K562 (cell line): ENCODE measurements around the gene TNPO3. TPM values are rescaled to one million over a fixed set of nuclear protein-coding genes. Genes with fewer than 3 reads are reported as not detected.

Experiments used
- ATAC-seq: fragments of 200-7000 bp; cut with Tn5 transposase; 3 replicates; pipeline ENCODE4 v1.9.1; 2020; ENCODE audit warnings: moderate library complexity
- BruUV-seq: library from RNA; stranded (reverse); fragments of 400-500 nt; replicated peaks from 2 replicates; lab custom pipeline; 2021; lab: Mats Ljungman, UMichigan
- CTCF ChIA-PET: fragments of 300-600 bp; formaldehyde crosslinking; extraction: SDS; loops from one replicate; lab custom pipeline; 2021; ENCODE audit warnings: low intra/inter-chr PET ratio; lab: Yijun Ruan, JAX
- POLR2A ChIA-PET: fragments of 300-600, 350-650 bp; sonication (Branson Sonifier 250); formaldehyde crosslinking; extraction: SDS; loops from one replicate; lab custom pipeline; 2021; ENCODE audit warnings: antibody characterized with exemption, inconsistent platforms; lab: Yijun Ruan, JAX
- DNase-seq, 4 experiments: peaks; one replicate each; pipeline versions ENCODE4 v3.0.0 to v3.0.0-alpha.2; 2011 to 2018; ENCODE audit warnings: low spot score in 3 of 4, mixed read lengths in 3 of 4; ENCODE audit errors: extremely low read depth in 1 of 4
- FAIRE-seq: peaks from 2 replicates; lab custom pipeline; 2011; peaks lifted over from hg19 to GRCh38; lab: Jason Lieb, UNC
- H2AFZ ChIP-seq: 2 replicates; pipeline ENCODE4 v1.6.0; 2011; ENCODE audit warnings: low read depth, low read length, control low read depth, inconsistent platforms
- H3K27ac ChIP-seq: fragments of 200-600 bp; 3 replicates; pipeline ENCODE4 v1.8.0; 2011; ENCODE audit warnings: low read depth, mild to moderate bottlenecking, control low read depth, inconsistent platforms, low read length, moderate library complexity, mixed read lengths; ENCODE audit errors: extremely low read depth
- H3K27me3 ChIP-seq, 2 experiments: fragments of 300-600 bp in 1 of 2; 2 replicates in 1 of 2; 3 replicates in 1 of 2; pipeline versions ENCODE4 v1.6.0 to v1.8.0; 2011; ENCODE audit warnings: inconsistent platforms in 2 of 2, low read length in 2 of 2, mild to moderate bottlenecking in 1 of 2, mixed read lengths in 1 of 2, moderate library complexity in 1 of 2; ENCODE audit not compliant: control insufficient read depth in 2 of 2, insufficient read depth in 2 of 2
- H3K36me3 ChIP-seq: fragments of 300-600 bp; 3 replicates; pipeline ENCODE4 v1.8.0; 2011; ENCODE audit warnings: mild to moderate bottlenecking, low read length, inconsistent platforms; ENCODE audit not compliant: control insufficient read depth, insufficient read depth
- H3K4me1 ChIP-seq, 2 experiments: fragments of 200-600 bp in 1 of 2; replicated peaks in 1 of 2; 2 replicates in 1 of 2; 3 replicates in 1 of 2; pipeline versions ENCODE4 v1.5.1 to v1.8.0; 2011; ENCODE audit warnings: inconsistent platforms in 2 of 2, low read length in 2 of 2, mild to moderate bottlenecking in 1 of 2, mixed read lengths in 1 of 2, moderate library complexity in 1 of 2; ENCODE audit not compliant: control insufficient read depth in 2 of 2, insufficient read depth in 2 of 2
- H3K4me2 ChIP-seq: 2 replicates; pipeline ENCODE4 v1.6.1; 2011; ENCODE audit warnings: low read length, control low read depth, inconsistent platforms, mixed read lengths; ENCODE audit not compliant: insufficient read depth
- H3K4me3 ChIP-seq: fragments of 200-600 bp; sonication (generic), shearing (Covaris generic); 2 replicates; pipeline ENCODE4 v1.5.1; 2016; ENCODE audit warnings: control low read depth, inconsistent platforms
- H3K79me2 ChIP-seq: fragments of 200-600 bp; 3 replicates; pipeline ENCODE4 v1.8.0; 2011; ENCODE audit warnings: low read length, inconsistent platforms; ENCODE audit not compliant: control insufficient read depth, insufficient read depth
- H3K9ac ChIP-seq, 2 experiments: 2 replicates each; pipeline versions ENCODE4 v1.6.0 to v1.6.1; 2011; ENCODE audit warnings: low read depth in 2 of 2, low read length in 2 of 2, control low read depth in 1 of 2, inconsistent platforms in 1 of 2, mild to moderate bottlenecking in 1 of 2, mixed read lengths in 1 of 2; ENCODE audit not compliant: insufficient read depth in 1 of 2
- H3K9me1 ChIP-seq: one replicate; pipeline ENCODE4 v1.6.0; 2011; ENCODE audit warnings: inconsistent platforms, mild to moderate bottlenecking, low read length, moderate library complexity; ENCODE audit not compliant: control insufficient read depth, insufficient read depth
- H3K9me3 ChIP-seq: replicated peaks from 2 replicates; pipeline ENCODE4 v1.5.1; 2011; ENCODE audit warnings: low read depth, low read length, inconsistent platforms; ENCODE audit not compliant: control insufficient read depth, insufficient read depth
- H4K20me1 ChIP-seq: replicated peaks from 2 replicates; pipeline ENCODE4 v1.6.1; 2011; ENCODE audit warnings: low read length, inconsistent platforms, mixed read lengths; ENCODE audit not compliant: control insufficient read depth, insufficient read depth
- ATF6 ChIP-seq: sonication (generic); formaldehyde crosslinking; IDR thresholded peaks from 2 replicates; pipeline ENCODE4 v1.4.0; 2020; ENCODE audit warnings: mild to moderate bottlenecking, missing genetic modification reagents
- CHCHD3 ChIP-seq: fragments of 250-450 bp; sonication (Bioruptor Pico); IDR thresholded peaks from 2 replicates; pipeline ENCODE4 v2.1.2; 2022; ENCODE audit warnings: mild to moderate bottlenecking
- HSF4 ChIP-seq: fragments of 250-450 bp; sonication (Bioruptor Pico); IDR thresholded peaks from 2 replicates; pipeline ENCODE4 v2.1.2; 2022; ENCODE audit warnings: mild to moderate bottlenecking, moderate library complexity, borderline replicate concordance
- MBD2 ChIP-seq: sonication (generic); IDR thresholded peaks from 2 replicates; pipeline ENCODE4 v1.6.1; 2016; ENCODE audit warnings: low read depth, borderline replicate concordance
- RFX1 ChIP-seq: fragments of 450-650 bp; IDR thresholded peaks from 2 replicates; pipeline ENCODE4 v1.6.1; 2016; ENCODE audit warnings: mild to moderate bottlenecking, moderate library complexity
- TAF1 ChIP-seq: IDR thresholded peaks from 2 replicates; pipeline ENCODE4 v1.6.1; 2011; ENCODE audit warnings: mild to moderate bottlenecking, low read length, moderate library complexity; ENCODE audit not compliant: insufficient read depth, control insufficient read depth, severe bottlenecking; ENCODE audit errors: extremely low read depth
- WGBS: fragments of 100-300 bp; shearing (Covaris generic); methylation state at CpG from one replicate; pipeline ENCODE4 v1.1.6; 2016; ENCODE audit warnings: low coverage, mixed read lengths; ENCODE audit not compliant: insufficient coverage; ENCODE audit errors: missing lambda C conversion rate; 5-methylcytosine and 5-hydroxymethylcytosine counted together
- in situ Hi-C: fragments of 300-500 bp; cut with MboI; formaldehyde crosslinking; loops from 4 replicates; pipeline ENCODE4 v1.15.0; 2018; ENCODE audit warnings: inconsistent platforms, mixed read lengths
- intact Hi-C: fragments of 100-400 bp; cut with micrococcal nuclease; formaldehyde crosslinking; loops from 2 replicates; pipeline ENCODE4 v1.14.2; 2022
- polyA plus RNA-seq, 8 experiments: library from polyadenylated mRNA; depleted of rRNA in 4 of 8; stranded (reverse) in 5 of 8; unstranded in 3 of 8; fragments of >200 nt; fragmentation: Nextera tagmentation in 2 of 8; fragmentation: Illumina TruSeq in 1 of 8; extraction: Ambion mirVana in 2 of 8; extraction: Trizol in 1 of 8; gene quantifications; 2 replicates each; pipeline versions ENCODE4 v1.2.1 to v1.2.3, GENCODE V29; 2011 to 2014; ENCODE audit warnings: inconsistent platforms in 1 of 8, missing spikeins in 1 of 8
- total RNA-seq, 7 experiments: library from RNA; depleted of rRNA in 6 of 7; stranded (reverse); fragments of >200 nt in 6 of 7; fragmentation: Illumina TruSeq in 2 of 7; extraction: Trizol in 2 of 7; gene quantifications; 2 replicates each; pipeline versions ENCODE4 v1.2.1 to v1.2.3, GENCODE V29; 2011 to 2021; ENCODE audit warnings: low replicate concordance in 1 of 7
- TF ChIP-seq, protein P1 (sequence below): fragments of 450-650 bp; IDR thresholded peaks from 2 replicates; pipeline ENCODE4 v1.7.0; 2016; ENCODE audit warnings: borderline replicate concordance

TNPO3 gene
- total and polyA plus RNA-seq, 9 of the 15 experiments (the other 6 are each of a cell fraction or from before 2014, with no cell fraction given): 35.8 to 125 (median 110) TPM

- BruUV-seq: no TSS peak
- in situ Hi-C loops (no loop called here), intact Hi-C loops (no loop called here)
- H3K4me1 ChIP-seq: peaks cover 0 to 5% of the 10 kb centered on the region in 2 experiments; a peak in 3 of 5 replicates
- H3K79me2 ChIP-seq: peaks cover 97% of the 10 kb centered on the region
- ChIA-PET POLR2A (interaction anchor here (0.6 to 3.1 kb wide), 2 partner anchors 9 to 11 kb away, joined by 3 to 22 read pairs; partner anchors contain the start of gene TNPO3), CTCF (interaction anchor here (0.6 kb wide), 1 partner anchor 101 kb away, joined by 3 read pairs; no protein-coding TSS in a partner anchor)
- peaks cover 63% of the 10 kb centered on the region for H3K36me3 ChIP-seq
- no peak overlapping the region for H3K4me3 ChIP-seq
- H3K4me2 ChIP-seq: no peak overlapping the region
- H3K9me1 ChIP-seq: no peaks in the 10 kb centered on the region
- WGBS: 66% methylated on average over 4 of the region's 4 CpGs
- H2AFZ ChIP-seq: no peak overlapping the region
- no peak for FAIRE-seq
- H3K27ac ChIP-seq: no peak overlapping the region
- no peaks in the 10 kb centered on the region for H3K9me3 ChIP-seq
- no peak overlapping the region for H3K9ac ChIP-seq
- TF ChIP-seq MBD2 (no peak), RFX1 (peak; percentile 27; the same call in 1 of the 2 replicates), HSF4 (no peak), TAF1 (no peak), ATF6 (CRISPR knock-in tag) (no peak), CHCHD3 (CRISPR knock-in tag) (no peak)
- TF ChIP-seq, protein P1, sequence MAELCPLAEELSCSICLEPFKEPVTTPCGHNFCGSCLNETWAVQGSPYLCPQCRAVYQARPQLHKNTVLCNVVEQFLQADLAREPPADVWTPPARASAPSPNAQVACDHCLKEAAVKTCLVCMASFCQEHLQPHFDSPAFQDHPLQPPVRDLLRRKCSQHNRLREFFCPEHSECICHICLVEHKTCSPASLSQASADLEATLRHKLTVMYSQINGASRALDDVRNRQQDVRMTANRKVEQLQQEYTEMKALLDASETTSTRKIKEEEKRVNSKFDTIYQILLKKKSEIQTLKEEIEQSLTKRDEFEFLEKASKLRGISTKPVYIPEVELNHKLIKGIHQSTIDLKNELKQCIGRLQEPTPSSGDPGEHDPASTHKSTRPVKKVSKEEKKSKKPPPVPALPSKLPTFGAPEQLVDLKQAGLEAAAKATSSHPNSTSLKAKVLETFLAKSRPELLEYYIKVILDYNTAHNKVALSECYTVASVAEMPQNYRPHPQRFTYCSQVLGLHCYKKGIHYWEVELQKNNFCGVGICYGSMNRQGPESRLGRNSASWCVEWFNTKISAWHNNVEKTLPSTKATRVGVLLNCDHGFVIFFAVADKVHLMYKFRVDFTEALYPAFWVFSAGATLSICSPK: no peak
- no peaks in the 10 kb centered on the region for H3K27me3 ChIP-seq
- H4K20me1 ChIP-seq: peaks cover 33% of the 10 kb centered on the region
- no peak for DNase-seq
- ATAC-seq: peak; percentile 11
Measured at GRCh38 chr7:129045682-129046081, 9.2 kb downstream of the TNPO3 start.
